Choroid plexus epithelial cell (primary cell): ENCODE data around the gene TRAK2.
"Not testable (repeated sequence)": the region's sequence is repeated elsewhere in the genome, so short reads cannot be mapped to it uniquely, and the experiment has no call there.

Source experiments
- DNase-seq: peaks from one replicate; pipeline ENCODE4 v3.0.0-alpha.2; 2010; ENCODE audit warnings: low read depth
- H3K4me3 ChIP-seq: 2 replicates; pipeline ENCODE4 v1.5.1; 2011; ENCODE audit warnings: low read depth, mild to moderate bottlenecking, control low read depth, low read length, moderate library complexity
- TF ChIP-seq, protein P1 (sequence below): conservative IDR thresholded peaks from 2 replicates; pipeline ENCODE4 v1.5.1; 2011; ENCODE audit warnings: low read depth, mild to moderate bottlenecking, control low read depth, inconsistent platforms, low read length, moderate library complexity

TRAK2 gene

DNA sequence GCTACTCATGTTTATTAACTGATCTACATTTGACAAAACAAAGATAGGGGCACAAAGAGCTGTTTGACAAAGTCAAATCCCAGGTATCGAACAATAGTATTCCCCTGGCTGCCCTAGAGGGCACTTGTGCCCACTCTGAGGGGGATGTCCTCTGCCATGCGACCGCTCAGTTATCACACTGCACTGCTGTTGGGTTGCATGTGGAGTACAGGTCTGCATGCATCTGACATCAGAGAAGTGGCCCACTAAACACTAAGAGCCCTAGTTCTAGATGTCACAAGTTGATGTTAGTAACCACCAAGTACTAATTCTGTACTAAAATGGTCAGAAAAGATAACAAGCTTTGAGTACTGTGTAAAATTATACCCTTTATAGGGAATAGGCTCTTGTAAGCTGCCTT is 74.0 kb downstream of the TRAK2 start:
- no peak for DNase-seq
- TF ChIP-seq, protein P1, sequence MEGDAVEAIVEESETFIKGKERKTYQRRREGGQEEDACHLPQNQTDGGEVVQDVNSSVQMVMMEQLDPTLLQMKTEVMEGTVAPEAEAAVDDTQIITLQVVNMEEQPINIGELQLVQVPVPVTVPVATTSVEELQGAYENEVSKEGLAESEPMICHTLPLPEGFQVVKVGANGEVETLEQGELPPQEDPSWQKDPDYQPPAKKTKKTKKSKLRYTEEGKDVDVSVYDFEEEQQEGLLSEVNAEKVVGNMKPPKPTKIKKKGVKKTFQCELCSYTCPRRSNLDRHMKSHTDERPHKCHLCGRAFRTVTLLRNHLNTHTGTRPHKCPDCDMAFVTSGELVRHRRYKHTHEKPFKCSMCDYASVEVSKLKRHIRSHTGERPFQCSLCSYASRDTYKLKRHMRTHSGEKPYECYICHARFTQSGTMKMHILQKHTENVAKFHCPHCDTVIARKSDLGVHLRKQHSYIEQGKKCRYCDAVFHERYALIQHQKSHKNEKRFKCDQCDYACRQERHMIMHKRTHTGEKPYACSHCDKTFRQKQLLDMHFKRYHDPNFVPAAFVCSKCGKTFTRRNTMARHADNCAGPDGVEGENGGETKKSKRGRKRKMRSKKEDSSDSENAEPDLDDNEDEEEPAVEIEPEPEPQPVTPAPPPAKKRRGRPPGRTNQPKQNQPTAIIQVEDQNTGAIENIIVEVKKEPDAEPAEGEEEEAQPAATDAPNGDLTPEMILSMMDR, result no peak
- no peak overlapping the region for H3K4me3 ChIP-seq

GRCh38 chr2:201369775-201370174 is 81.5 kb downstream of the TRAK2 start:
- no peak overlapping the region for H3K4me3 ChIP-seq
- TF ChIP-seq, protein P1, result no peak
- no peak for DNase-seq

DNA sequence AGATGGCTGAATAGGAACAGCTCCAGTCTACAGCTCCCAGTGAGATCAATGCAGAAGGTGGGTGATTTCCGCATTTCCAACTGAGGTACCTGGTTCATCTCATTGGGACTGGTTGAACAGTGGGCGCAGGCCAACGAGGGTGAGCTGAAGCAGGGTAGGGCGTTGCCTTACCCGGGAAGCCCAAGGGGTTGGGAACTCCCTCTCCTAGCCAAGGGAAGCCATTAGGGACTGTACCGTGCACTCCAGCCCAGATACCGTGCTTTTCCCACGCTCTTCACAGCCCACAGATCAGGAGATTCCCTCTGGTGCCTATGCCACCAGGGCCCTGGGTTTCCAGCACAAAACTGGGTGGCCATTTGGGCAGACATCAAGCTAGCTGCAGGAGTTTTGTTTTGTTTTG is 81.9 kb downstream of the TRAK2 start:
- not testable (repeated sequence) for DNase-seq, H3K4me3 ChIP-seq

DNA sequence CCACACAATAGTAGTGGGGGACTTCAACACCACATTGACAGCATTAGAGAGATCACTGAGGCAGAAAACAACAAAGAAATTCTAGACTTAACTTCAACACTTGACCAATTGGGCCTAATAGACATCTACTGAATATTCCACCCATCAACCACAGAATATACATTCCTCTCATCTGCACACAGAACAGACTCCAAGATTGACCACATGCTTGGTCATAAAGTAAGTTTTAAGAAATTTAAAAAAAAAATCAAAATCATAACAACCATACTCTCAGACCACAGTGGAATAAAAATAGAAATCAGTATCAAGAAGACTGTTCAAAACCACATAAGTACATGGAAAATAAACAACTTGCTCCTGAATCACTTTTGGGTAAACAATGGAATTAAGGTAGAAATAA is 85.1 kb downstream of the TRAK2 start:
- no peak overlapping the region for H3K4me3 ChIP-seq
- DNase-seq, result peak; percentile 16
- TF ChIP-seq, protein P1, result no peak

DNA sequence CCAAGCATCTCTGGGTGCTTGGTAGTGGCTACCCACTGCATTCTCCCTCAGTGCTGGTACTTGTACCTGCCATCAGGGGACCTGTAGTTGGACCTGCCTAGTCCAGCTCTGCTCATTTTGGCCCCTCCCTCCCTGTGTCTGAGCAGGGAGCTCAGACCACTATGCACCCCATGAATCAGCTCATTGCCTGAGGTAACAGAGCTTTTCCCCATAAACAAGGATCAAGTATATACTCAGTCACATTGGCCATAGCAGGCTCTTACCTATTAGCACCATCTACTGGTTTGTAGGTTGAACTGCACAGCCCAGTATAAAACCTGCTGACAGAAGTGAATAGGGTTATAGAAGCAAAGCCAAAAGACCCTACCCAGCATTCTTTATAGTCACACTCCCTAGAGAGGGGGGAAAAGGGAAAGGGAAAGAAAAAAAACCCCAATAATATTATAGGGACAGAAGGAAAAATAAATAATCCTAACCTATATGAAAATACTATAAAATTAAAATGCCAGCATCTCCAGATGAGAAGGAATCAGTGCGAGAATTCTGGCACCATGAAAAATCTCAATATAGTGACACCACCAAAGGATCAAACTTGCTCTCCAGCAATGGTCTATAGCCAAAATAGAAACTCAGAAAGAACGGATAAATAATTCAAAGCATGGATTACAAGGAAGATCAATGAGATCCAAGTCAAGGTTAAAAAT is 87.2 kb downstream of the TRAK2 start:
- peak; percentile 81 for DNase-seq
- TF ChIP-seq, protein P1, result peak; percentile 85

DNA sequence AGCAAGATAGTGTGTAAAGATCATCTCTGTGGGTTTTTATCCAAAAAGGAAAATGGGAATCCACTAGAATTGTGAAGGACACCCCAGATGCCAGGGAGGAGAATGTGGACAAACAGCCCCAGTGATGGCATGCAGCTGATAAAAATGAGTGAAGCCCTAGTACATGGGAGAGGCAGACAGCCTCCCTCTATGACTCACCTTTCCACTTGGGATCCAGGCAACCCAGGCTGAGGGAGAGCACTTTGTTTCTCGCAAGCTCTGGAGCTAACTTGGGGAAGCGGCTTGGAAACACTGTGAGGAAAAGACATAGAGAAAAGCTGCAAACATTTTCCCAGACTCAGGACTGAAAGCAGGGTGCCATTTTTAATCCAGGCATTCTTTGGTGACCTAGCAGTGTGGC is 88.9 kb downstream of the TRAK2 start:
- no peak overlapping the region for H3K4me3 ChIP-seq
- TF ChIP-seq, protein P1, result no peak
- no peak for DNase-seq

More for the DNA sequence above, 87.2 kb downstream of the TRAK2 start:
- H3K4me3 ChIP-seq, result no peak overlapping the region

DNA sequence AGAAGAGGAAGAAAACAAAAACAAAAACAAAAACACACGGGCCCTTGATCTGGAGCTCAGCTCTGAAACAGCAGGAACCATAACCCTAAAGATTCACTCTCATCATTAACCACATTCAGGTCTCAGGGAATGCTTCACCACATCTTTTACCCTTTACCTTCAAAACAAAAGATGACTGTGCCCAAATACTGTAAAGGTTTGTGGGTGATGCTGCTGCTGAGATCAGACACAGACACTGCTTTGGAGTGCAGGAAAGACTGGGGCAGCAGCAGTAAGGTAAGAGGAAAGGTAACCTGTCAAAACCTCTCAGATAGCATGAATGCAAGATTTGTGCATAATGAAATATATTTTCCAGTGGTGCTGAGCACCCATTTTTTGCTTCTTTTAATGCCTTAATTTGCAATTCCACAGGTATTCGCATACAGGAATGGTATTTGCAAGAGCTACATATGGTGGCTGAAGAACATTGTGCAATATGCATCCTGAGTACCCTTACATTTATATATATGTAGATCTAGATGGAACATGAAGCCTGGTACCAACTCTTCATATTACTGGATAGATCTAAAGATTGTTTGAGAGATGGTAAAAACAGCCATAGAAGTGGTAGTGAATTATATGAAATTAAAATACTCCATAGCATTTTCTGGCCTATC is 90.1 kb downstream of the TRAK2 start:
- no peak overlapping the region for H3K4me3 ChIP-seq
- TF ChIP-seq, protein P1, result no peak
- DNase-seq, result no peak
